Measurements from ENCODE around the gene SMG9. TPM values are rescaled to one million over a fixed set of nuclear protein-coding genes. Genes with fewer than 3 reads are reported as not detected.

SMG9 gene
- polyA plus RNA-seq, 3 donors = 1.3 to 26.1 (median 2.4) TPM

DNA sequence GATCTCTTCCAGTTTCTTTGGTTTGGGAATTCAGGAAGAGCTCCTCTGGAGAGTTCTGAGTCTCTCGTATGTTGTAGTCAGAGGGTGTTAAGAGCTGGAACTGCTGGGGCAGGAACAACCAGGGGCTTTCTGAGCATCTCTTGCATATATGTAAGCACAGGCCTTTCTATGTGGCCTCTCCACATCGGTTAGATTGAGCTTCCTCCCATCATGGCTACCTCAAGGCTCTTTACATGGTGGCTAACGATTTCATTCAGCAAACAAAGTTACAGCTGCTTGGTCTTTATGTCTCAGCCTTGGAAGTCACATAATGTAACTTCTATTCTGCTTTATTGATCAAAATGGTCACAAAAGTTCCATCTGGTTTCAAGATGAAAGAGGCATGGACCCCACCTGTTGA is 64.3 kb downstream of the SMG9 start:
- Mint-ChIP-seq H3K27me3 (ENCODE audit: low read depth in 3 of 3) (peaks cover 0 to 10% (median 3%) of the 10 kb centered on the region in 3 donors), H3K27ac (peak overlapping the region in 4 of 7 donors; percentile 59 to 100 (median 84)), H3K4me3 (no peak overlapping the region), H3K4me1 (peaks cover 66% of the 10 kb centered on the region), H3K9me3 (peaks cover 0 to 28% (median 20%) of the 10 kb centered on the region in 7 donors), H3K36me3 (peaks cover 0 to 3% of the 10 kb centered on the region in 2 donors)
- intact Hi-C loops (cut with micrococcal nuclease) = no loop called here
- Histone ChIP-seq H3K4me2 (replicated peaks; ENCODE audit: extremely low read depth, low read length, poor library complexity, severe bottlenecking) (no peak overlapping the region), H3K27me3 (ENCODE audit: control insufficient read depth in 2 of 2, insufficient read depth in 2 of 2, low read length in 2 of 2) (no peaks in the 10 kb centered on the region), H2AFZ (ENCODE audit: insufficient read depth, low read depth, low read length, poor library complexity, severe bottlenecking) (no peak overlapping the region), H3K27ac (ENCODE audit: low read depth in 1 of 2, low read length in 2 of 2) (peak overlapping the region in 1 of 2 donors; percentile 95), H3K9me3 (replicated peaks in 1 of 2; ENCODE audit: control insufficient read depth in 1 of 2, insufficient read depth in 1 of 2, low read length in 2 of 2) (peaks cover 9 to 17% of the 10 kb centered on the region in 2 donors), H3K9ac (ENCODE audit: insufficient read depth, low read length, poor library complexity, severe bottlenecking) (no peak overlapping the region), H3K4me3 (replicated peaks in 1 of 3; ENCODE audit: low read depth in 2 of 3, low read length in 3 of 3) (no peak overlapping the region), H3K4me1 (ENCODE audit: control insufficient read depth in 1 of 2, insufficient read depth in 2 of 2, low read length in 2 of 2) (peaks cover 69 to 75% of the 10 kb centered on the region in 2 donors), H4K20me1 (ENCODE audit: insufficient read depth, low read length) (no peaks in the 10 kb centered on the region), H3K36me3 (replicated peaks in 1 of 2; ENCODE audit: control insufficient read depth in 1 of 2, insufficient read depth in 2 of 2, low read length in 2 of 2) (no peaks in the 10 kb centered on the region), H3K79me2 (ENCODE audit: insufficient read depth, low read length) (no peaks in the 10 kb centered on the region)
- TF ChIP-seq, protein P1, sequence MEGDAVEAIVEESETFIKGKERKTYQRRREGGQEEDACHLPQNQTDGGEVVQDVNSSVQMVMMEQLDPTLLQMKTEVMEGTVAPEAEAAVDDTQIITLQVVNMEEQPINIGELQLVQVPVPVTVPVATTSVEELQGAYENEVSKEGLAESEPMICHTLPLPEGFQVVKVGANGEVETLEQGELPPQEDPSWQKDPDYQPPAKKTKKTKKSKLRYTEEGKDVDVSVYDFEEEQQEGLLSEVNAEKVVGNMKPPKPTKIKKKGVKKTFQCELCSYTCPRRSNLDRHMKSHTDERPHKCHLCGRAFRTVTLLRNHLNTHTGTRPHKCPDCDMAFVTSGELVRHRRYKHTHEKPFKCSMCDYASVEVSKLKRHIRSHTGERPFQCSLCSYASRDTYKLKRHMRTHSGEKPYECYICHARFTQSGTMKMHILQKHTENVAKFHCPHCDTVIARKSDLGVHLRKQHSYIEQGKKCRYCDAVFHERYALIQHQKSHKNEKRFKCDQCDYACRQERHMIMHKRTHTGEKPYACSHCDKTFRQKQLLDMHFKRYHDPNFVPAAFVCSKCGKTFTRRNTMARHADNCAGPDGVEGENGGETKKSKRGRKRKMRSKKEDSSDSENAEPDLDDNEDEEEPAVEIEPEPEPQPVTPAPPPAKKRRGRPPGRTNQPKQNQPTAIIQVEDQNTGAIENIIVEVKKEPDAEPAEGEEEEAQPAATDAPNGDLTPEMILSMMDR (IDR thresholded peaks at IDR 0.05) = no peak
- DNase-seq = no peak
- WGBS (ENCODE audit: insufficient coverage) = 88% methylated on average over 3 of the region's 3 CpGs

DNA sequence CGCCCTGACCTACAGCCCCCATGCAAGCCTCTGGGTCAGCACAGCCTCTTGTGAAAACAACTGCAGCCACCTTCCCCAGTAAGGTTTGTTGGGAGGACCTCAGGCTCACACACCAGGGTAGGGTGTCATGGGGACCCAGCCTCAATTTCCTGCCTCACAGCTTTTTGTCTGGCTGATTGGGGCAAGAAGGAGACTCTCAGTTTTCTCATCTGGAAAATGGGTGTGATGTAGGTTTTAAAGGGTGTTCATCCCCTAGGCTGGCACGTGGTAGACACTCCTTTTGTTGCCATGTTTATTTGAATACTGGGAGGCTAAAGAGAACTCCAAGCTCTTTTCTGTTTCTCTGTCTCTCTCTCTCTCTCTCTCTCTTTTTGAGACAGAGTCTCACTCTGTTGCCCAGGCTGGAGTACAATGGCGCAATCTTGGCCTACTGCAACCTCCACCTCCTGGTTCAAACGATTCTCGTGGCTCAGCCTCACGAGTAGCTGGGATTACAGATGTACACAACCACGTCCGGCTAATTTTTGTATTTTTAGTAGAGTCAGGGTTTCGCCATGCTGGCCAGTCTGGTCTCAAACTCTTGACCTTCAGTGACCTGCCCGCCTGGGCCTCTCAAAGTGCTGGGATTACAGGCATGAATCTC is 66.6 kb downstream of the SMG9 start:
- H3K27me3 Mint-ChIP-seq (ENCODE audit: low read depth in 3 of 3) = peaks cover 0 to 9% (median 3%) of the 10 kb centered on the region in 3 donors
- H3K27me3 ChIP-seq (ENCODE audit: control insufficient read depth in 2 of 2, insufficient read depth in 2 of 2, low read length in 2 of 2) = no peaks in the 10 kb centered on the region
- peaks cover 9 to 17% of the 10 kb centered on the region in 2 donors for H3K9me3 ChIP-seq (replicated peaks in 1 of 2; ENCODE audit: control insufficient read depth in 1 of 2, insufficient read depth in 1 of 2, low read length in 2 of 2)
- H3K27ac ChIP-seq (ENCODE audit: low read depth in 1 of 2, low read length in 2 of 2) = peak overlapping the region; percentile 65 to 71
- H3K27ac Mint-ChIP-seq = peak overlapping the region; percentile 83 to 95 (median 91)
- TF ChIP-seq, protein P1 (IDR thresholded peaks at IDR 0.05) = no peak
- no peaks in the 10 kb centered on the region for H4K20me1 ChIP-seq (ENCODE audit: insufficient read depth, low read length)
- WGBS (ENCODE audit: insufficient coverage) = 18% methylated on average over 8 of the region's 10 CpGs
- peaks cover 0 to 3% of the 10 kb centered on the region in 2 donors for H3K36me3 Mint-ChIP-seq
- no peak overlapping the region for H2AFZ ChIP-seq (ENCODE audit: insufficient read depth, low read depth, low read length, poor library complexity, severe bottlenecking)
- H3K4me2 ChIP-seq (replicated peaks; ENCODE audit: extremely low read depth, low read length, poor library complexity, severe bottlenecking) = no peak overlapping the region
- H3K79me2 ChIP-seq (ENCODE audit: insufficient read depth, low read length) = no peaks in the 10 kb centered on the region
- H3K36me3 ChIP-seq (replicated peaks in 1 of 2; ENCODE audit: control insufficient read depth in 1 of 2, insufficient read depth in 2 of 2, low read length in 2 of 2) = no peaks in the 10 kb centered on the region
- H3K9ac ChIP-seq (ENCODE audit: insufficient read depth, low read length, poor library complexity, severe bottlenecking) = no peak overlapping the region
- H3K4me1 ChIP-seq (ENCODE audit: control insufficient read depth in 1 of 2, insufficient read depth in 2 of 2, low read length in 2 of 2) = peaks cover 71% of the 10 kb centered on the region in 2 donors
- H3K4me1 Mint-ChIP-seq = peaks cover 58% of the 10 kb centered on the region
- no peak overlapping the region for H3K4me3 Mint-ChIP-seq
- H3K4me3 ChIP-seq (replicated peaks in 1 of 3; ENCODE audit: low read depth in 2 of 3, low read length in 3 of 3) = no peak overlapping the region
- peak; percentile 65 to 76 (median 74) for DNase-seq
- intact Hi-C loops (cut with micrococcal nuclease) = no loop called here
- peaks cover 0 to 25% (median 20%) of the 10 kb centered on the region in 7 donors for H3K9me3 Mint-ChIP-seq

All from CD14-positive monocyte (primary cell).